Measurements from ENCODE around the gene ARHGAP26.

GRCh38 chr5:143115381-143115780 is 345.2 kb downstream of the ARHGAP26 start:
- no peak for TF ChIP-seq YY1 (IDR thresholded peaks at IDR 0.05)
- TF ChIP-seq JUND (IDR thresholded peaks at IDR 0.05): no peak
- no peak for TF ChIP-seq CTCF (IDR thresholded peaks at IDR 0.05; ENCODE audit: low read depth, low read length, missing input control)
- TF ChIP-seq MAX (IDR thresholded peaks at IDR 0.05): no peak
- TF ChIP-seq HNF4G (IDR thresholded peaks at IDR 0.05): no peak
- TF ChIP-seq REST (IDR thresholded peaks at IDR 0.05): no peak
- no peak for TF ChIP-seq FOXA1 (IDR thresholded peaks at IDR 0.05)

Data from liver (tissue), 3 donors.